H9 (cell line): ENCODE measurements around the gene PTTG1. TPM values are rescaled to one million over a fixed set of nuclear protein-coding genes. Genes with fewer than 3 reads are reported as not detected.

Experiments
- DNase-seq: peaks from one replicate; pipeline ENCODE4 v3.0.0-alpha.2; 2017
- H2AFZ ChIP-seq: one replicate; pipeline ENCODE4 v1.6.1; 2013; ENCODE audit warnings: mild to moderate bottlenecking, low read length, control low read depth, moderate library complexity
- H2AK5ac ChIP-seq: 2 replicates; pipeline ENCODE4 v1.6.1; 2013; ENCODE audit warnings: low read length, control low read depth, mixed read lengths; ENCODE audit not compliant: insufficient read length
- H2BK120ac ChIP-seq: one replicate; pipeline ENCODE4 v1.6.1; 2013; ENCODE audit warnings: low read depth, mild to moderate bottlenecking, low read length, control low read depth, inconsistent platforms; ENCODE audit not compliant: poor library complexity, severe bottlenecking
- H2BK12ac ChIP-seq: 2 replicates; pipeline ENCODE4 v1.6.1; 2013; ENCODE audit warnings: low read length, control low read depth, mixed read lengths, low read depth; ENCODE audit not compliant: insufficient read length
- H2BK15ac ChIP-seq: 2 replicates; pipeline ENCODE4 v1.6.1; 2013; ENCODE audit warnings: low read depth, low read length, control low read depth
- H2BK20ac ChIP-seq: one replicate; pipeline ENCODE4 v1.6.1; 2013; ENCODE audit warnings: low read depth, mild to moderate bottlenecking, low read length, control low read depth, inconsistent platforms; ENCODE audit not compliant: poor library complexity, severe bottlenecking
- H2BK5ac ChIP-seq: 2 replicates; pipeline ENCODE4 v1.6.1; 2013; ENCODE audit warnings: low read length, control low read depth, mixed read lengths; ENCODE audit not compliant: insufficient read length
- H3K14ac ChIP-seq: 2 replicates; pipeline ENCODE4 v1.6.1; 2013; ENCODE audit warnings: low read length, control low read depth; ENCODE audit not compliant: insufficient read depth
- H3K18ac ChIP-seq: 2 replicates; pipeline ENCODE4 v1.6.1; 2013; ENCODE audit warnings: low read depth, mild to moderate bottlenecking, mixed read lengths, low read length, control low read depth; ENCODE audit not compliant: insufficient read length
- H3K23ac ChIP-seq: 2 replicates; pipeline ENCODE4 v1.6.1; 2013; ENCODE audit warnings: low read length, control low read depth, mixed read lengths, low read depth; ENCODE audit not compliant: insufficient read length
- H3K23me2 ChIP-seq: 2 replicates; pipeline ENCODE4 v1.6.1; 2013; ENCODE audit warnings: low read depth, mild to moderate bottlenecking, mixed read lengths, low read length, control low read depth; ENCODE audit not compliant: insufficient read length, poor library complexity, severe bottlenecking
- H3K27ac ChIP-seq: 2 replicates; pipeline ENCODE4 v1.5.1; 2013; ENCODE audit warnings: low read length, control low read depth, mixed read lengths, low read depth; ENCODE audit not compliant: insufficient read length
- H3K27me3 ChIP-seq: 2 replicates; pipeline ENCODE4 v1.6.1; 2013; ENCODE audit warnings: low read length, control low read depth, inconsistent platforms; ENCODE audit not compliant: insufficient read depth
- H3K4ac ChIP-seq: 2 replicates; pipeline ENCODE4 v1.6.1; 2013; ENCODE audit warnings: low read depth, mild to moderate bottlenecking, control low read depth, inconsistent platforms, low read length, moderate library complexity
- H3K4me1 ChIP-seq: 2 replicates; pipeline ENCODE4 v1.6.1; 2013; ENCODE audit warnings: low read length, control low read depth, inconsistent platforms; ENCODE audit not compliant: insufficient read depth
- H3K4me2 ChIP-seq: 2 replicates; pipeline ENCODE4 v1.6.1; 2013; ENCODE audit warnings: low read length, control low read depth, mixed read lengths; ENCODE audit not compliant: insufficient read length, insufficient read depth
- H3K56ac ChIP-seq: 2 replicates; pipeline ENCODE4 v1.6.1; 2013; ENCODE audit warnings: low read depth, mild to moderate bottlenecking, mixed read lengths, low read length, control low read depth; ENCODE audit not compliant: insufficient read length
- H3K79me1 ChIP-seq: 2 replicates; pipeline ENCODE4 v1.6.1; 2013; ENCODE audit warnings: low read depth, mild to moderate bottlenecking, moderate library complexity, low read length, control low read depth, inconsistent platforms; ENCODE audit not compliant: insufficient read depth, poor library complexity, severe bottlenecking
- H3K79me2 ChIP-seq: 2 replicates; pipeline ENCODE4 v1.6.1; 2013; ENCODE audit warnings: low read length, control low read depth, inconsistent platforms; ENCODE audit not compliant: insufficient read depth
- H3K9ac ChIP-seq: 2 replicates; pipeline ENCODE4 v1.6.1; 2013; ENCODE audit warnings: low read length, control low read depth, mixed read lengths; ENCODE audit not compliant: insufficient read length; ENCODE audit errors: extremely low read depth
- H3K9me3 ChIP-seq: one replicate; pipeline ENCODE4 v1.6.1; 2013; ENCODE audit warnings: low read depth, low read length, inconsistent platforms; ENCODE audit not compliant: control insufficient read depth
- H3T11ph ChIP-seq: one replicate; pipeline ENCODE4 v1.6.1; 2013; ENCODE audit warnings: mild to moderate bottlenecking, low read length, control low read depth, inconsistent platforms
- H4K20me1 ChIP-seq: one replicate; pipeline ENCODE4 v1.6.1; 2013; ENCODE audit not compliant: control insufficient read depth, insufficient read length, insufficient read depth
- H4K5ac ChIP-seq: 2 replicates; pipeline ENCODE4 v1.6.1; 2013; ENCODE audit warnings: low read depth, mild to moderate bottlenecking, mixed read lengths, low read length, control low read depth; ENCODE audit not compliant: insufficient read length
- H4K8ac ChIP-seq: replicated peaks from 2 replicates; pipeline ENCODE4 v1.6.1; 2013; ENCODE audit warnings: low read length, control low read depth, mixed read lengths, low read depth; ENCODE audit not compliant: insufficient read length
- H4K91ac ChIP-seq: 2 replicates; pipeline ENCODE4 v1.6.1; 2013; ENCODE audit warnings: low read depth, mild to moderate bottlenecking, moderate library complexity, mixed read lengths, low read length, control low read depth; ENCODE audit not compliant: insufficient read length
- H3K27ac Mint-ChIP-seq, 3 experiments: 2 replicates in 2 of 3; 3 replicates in 1 of 3; pipeline ENCODE4 v1.8.0; 2020 to 2021; ENCODE audit warnings: mixed read lengths in 3 of 3, mild to moderate bottlenecking in 1 of 3, moderate library complexity in 1 of 3
- H3K27me3 Mint-ChIP-seq: 2 replicates; pipeline ENCODE4 v1.8.0; 2021; ENCODE audit warnings: low read depth, mild to moderate bottlenecking, moderate library complexity, mixed read lengths
- H3K36me3 Mint-ChIP-seq, 3 experiments: 2 replicates in 2 of 3; 3 replicates in 1 of 3; pipeline ENCODE4 v1.8.0; 2020 to 2021; ENCODE audit warnings: low read depth in 3 of 3, mixed read lengths in 3 of 3; ENCODE audit not compliant: insufficient read depth in 1 of 3
- H3K4me1 Mint-ChIP-seq, 2 experiments: 2 replicates each; pipeline ENCODE4 v1.8.0; 2020; ENCODE audit warnings: mixed read lengths in 2 of 2
- H3K4me3 Mint-ChIP-seq, 2 experiments: 2 replicates in 1 of 2; 3 replicates in 1 of 2; pipeline ENCODE4 v1.8.0; 2020 to 2021; ENCODE audit warnings: mild to moderate bottlenecking in 2 of 2, mixed read lengths in 2 of 2, moderate library complexity in 1 of 2
- H3K9me3 Mint-ChIP-seq, 2 experiments: 2 replicates in 1 of 2; 3 replicates in 1 of 2; pipeline ENCODE4 v1.8.0; 2020; ENCODE audit warnings: mild to moderate bottlenecking in 2 of 2, mixed read lengths in 2 of 2, moderate library complexity in 1 of 2
- CTCF ChIP-seq: fragments of 200-600 bp; sonication (generic); conservative IDR thresholded peaks from 3 replicates; pipeline ENCODE4 v1.8.0; 2021; ENCODE audit warnings: antibody characterized with exemption, mild to moderate bottlenecking
- WGBS: extraction: QIAGEN DNeasy Blood & Tissue Kit; methylation state at CpG from one replicate; pipeline ENCODE4 v1.1.7; 2013; ENCODE audit warnings: missing lambda C conversion rate, low lambda C conversion rate, mixed read lengths; ENCODE audit not compliant: insufficient read length; ENCODE audit errors: extremely low coverage; 5-methylcytosine and 5-hydroxymethylcytosine counted together
- total RNA-seq: library from RNA; stranded (reverse); gene quantifications from 2 replicates; pipeline ENCODE4 v1.2.1, GENCODE V29; 2021

The PTTG1 gene
- total RNA-seq, 1 experiment from 2014 or later: 279 TPM

GRCh38 chr5:160461378-160461777, 39.7 kb downstream of the PTTG1 start:
- Histone ChIP-seq H3K79me1 (no peaks in the 10 kb centered on the region), H4K8ac (no peak overlapping the region), H3K9ac (no peak overlapping the region), H3K79me2 (no peaks in the 10 kb centered on the region), H2BK120ac (no peak overlapping the region), H2BK20ac (no peak overlapping the region), H3K23ac (no peak overlapping the region), H3K56ac (no peak overlapping the region), H3K23me2 (no peaks in the 10 kb centered on the region), H3K27me3 (no peaks in the 10 kb centered on the region), H3K4me2 (no peak overlapping the region), H4K91ac (no peak overlapping the region), H2AK5ac (no peak overlapping the region), H2BK5ac (no peak overlapping the region), H2BK15ac (no peak overlapping the region), H3K27ac (no peak overlapping the region), H2BK12ac (no peak overlapping the region), H3K18ac (no peak overlapping the region), H3K14ac (no peak overlapping the region), H3K4ac (no peak overlapping the region), H4K5ac (no peak overlapping the region), H3T11ph (no peak overlapping the region), H3K9me3 (no peaks in the 10 kb centered on the region), H3K4me1 (no peaks in the 10 kb centered on the region), H4K20me1 (no peaks in the 10 kb centered on the region), H2AFZ (no peak overlapping the region)
- DNase-seq: no peak
- Mint-ChIP-seq H3K36me3 (peaks cover 0 to 5% (median 2%) of the 10 kb centered on the region in 3 experiments; a peak in 2 of 7 replicates), H3K4me1 (peaks cover 0 to 4% of the 10 kb centered on the region in 2 experiments; a peak in 1 of 4 replicates), H3K27me3 (no peaks in the 10 kb centered on the region), H3K4me3 (no peak overlapping the region), H3K9me3 (peaks cover 4 to 9% of the 10 kb centered on the region in 2 experiments; a peak in 3 of 5 replicates), H3K27ac (no peak overlapping the region)
- no peak for TF ChIP-seq CTCF
- no CpG with 5 or more reads among the region's 6 CpGs for WGBS
